Fibroblast of the conjunctiva (primary cell): ENCODE measurements around the gene SHROOM3.
A peak's percentile ranks its signal among the peaks of the same experiment; 100 is the strongest.
"Not testable (repeated sequence)": the region's sequence is repeated elsewhere in the genome, so short reads cannot be mapped to it uniquely, and the experiment has no call there.

Experiments
- DNase-seq: peaks from one replicate; pipeline ENCODE4 v3.0.0-alpha.2; 2010; ENCODE audit warnings: low read depth

SHROOM3 gene

DNA sequence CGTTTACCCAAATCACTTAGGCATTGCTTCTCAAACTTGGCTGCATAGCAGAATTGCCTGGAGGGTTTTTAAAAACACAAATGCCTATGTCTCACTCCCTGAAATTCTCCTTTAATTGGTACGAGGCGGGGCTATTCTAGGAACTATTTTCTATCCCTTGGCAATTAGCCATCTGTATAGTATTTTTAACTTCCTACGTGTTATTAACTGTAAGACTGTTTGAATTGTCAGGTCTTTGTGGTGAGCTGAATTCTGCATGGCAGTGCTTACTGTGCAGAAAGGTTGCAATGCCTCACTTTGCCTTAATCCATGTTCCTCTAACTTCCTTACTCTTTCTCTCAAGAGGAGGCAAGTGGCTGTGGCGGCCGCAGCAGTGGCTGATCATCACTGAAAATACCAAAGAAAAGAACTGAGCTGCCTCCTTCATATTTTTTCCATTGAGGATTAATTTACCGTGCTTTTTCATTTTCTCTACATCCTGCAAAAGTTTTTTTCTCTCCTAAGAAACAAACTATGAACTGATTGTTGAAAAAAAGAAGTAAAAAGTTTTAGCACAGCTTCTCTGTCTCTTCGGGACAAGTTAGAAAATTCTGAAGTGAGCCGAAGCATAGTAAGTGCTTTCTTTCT, at the start of gene SHROOM3:
Gene SHROOM3, plus strand, starts transcription at position 329 of the 627 bp plus-strand sequence. CDS start 824 bp downstream, outside the sequence.
- DNase-seq: no peak

DNA sequence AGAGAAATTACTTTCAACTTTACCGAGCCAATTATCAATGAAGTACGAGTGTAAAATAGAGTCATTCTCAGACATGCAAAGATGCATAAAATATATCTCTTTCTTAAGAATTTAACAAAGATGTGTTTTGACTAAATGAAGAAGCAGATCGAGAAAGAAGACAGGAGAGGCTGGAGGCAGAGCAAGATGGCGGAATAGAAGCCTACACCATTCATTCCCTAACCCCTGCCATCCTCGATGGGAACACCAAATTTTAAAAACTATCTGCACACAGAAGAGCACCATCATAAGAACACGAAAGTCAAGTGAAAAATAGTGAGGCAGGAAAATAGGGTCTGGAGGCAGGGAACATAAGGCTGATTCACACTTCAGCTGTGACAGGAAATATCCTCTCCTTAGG, 49.1 kb upstream of the SHROOM3 start:
- no peak for DNase-seq

DNA sequence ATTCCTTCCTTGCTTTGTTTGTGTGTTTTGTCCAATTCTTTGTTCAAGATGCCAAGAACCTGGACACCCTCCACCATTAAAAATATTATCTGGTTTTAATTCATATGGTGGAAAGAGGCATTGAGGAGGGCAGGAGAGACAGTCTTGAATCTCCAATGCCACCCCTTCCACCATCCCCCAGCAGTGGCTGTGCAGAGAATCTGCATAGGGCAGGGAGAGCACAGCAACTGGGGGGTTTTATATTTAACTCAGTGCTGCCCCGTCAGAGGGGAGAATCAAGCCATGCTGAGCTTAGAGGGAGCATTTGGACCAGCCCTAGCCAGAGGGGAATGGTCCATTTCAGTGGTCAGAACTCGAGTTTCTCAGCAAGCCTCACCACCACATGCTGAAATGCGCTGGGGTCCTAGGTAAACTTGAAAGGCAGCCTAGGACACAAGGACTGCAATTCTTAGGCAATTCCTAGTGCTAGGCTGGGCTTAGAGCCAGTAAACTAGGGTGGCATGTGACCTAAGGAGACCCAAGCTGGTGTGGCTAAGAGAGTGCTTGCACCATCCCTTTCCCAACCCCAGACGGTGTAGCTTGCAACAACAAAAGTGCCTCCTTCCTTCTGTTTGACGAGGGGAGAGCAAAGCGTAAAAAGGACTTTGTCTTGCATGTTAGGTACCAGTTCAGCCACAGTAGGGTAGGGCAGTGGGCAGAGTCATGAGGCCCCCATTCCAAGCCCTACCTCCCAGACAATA, 48.3 kb upstream of the SHROOM3 start:
- no peak for DNase-seq

DNA sequence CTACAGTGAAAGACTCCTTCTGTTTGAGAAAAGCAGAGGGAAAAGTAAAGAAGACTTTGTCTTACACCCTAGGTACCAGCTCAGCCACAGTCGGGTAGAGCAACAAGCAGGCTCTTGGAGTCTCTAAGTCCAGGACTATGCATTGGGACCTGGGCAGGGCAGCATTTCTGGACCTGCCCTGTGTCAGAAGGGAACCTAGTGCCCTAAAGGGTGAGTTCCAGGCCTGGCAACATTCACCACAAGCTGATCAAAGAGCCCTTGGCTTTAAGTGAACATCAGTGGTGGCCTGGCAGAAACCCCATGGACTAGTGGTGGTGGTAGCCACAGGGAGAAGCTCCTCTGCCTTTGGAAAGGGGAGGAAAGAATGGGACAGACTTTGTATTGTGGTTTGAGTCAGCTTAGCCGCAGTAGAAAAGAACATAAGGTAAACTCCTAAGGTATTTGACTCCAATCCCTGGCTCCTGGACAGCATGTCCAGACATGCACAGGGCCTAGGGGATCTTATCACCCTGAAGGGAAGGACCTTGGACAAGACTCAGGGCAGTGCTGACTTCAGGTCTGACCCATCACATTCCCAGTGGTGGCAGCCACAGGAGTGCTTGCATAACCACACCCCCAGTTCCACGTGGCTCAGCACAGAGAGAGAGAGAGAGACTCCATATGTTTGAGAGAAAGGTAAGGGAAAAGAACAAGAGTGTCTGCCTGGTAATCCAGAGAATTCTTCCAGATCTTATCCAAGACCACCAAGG, 46.7 kb upstream of the SHROOM3 start:
- DNase-seq: no peak

DNA sequence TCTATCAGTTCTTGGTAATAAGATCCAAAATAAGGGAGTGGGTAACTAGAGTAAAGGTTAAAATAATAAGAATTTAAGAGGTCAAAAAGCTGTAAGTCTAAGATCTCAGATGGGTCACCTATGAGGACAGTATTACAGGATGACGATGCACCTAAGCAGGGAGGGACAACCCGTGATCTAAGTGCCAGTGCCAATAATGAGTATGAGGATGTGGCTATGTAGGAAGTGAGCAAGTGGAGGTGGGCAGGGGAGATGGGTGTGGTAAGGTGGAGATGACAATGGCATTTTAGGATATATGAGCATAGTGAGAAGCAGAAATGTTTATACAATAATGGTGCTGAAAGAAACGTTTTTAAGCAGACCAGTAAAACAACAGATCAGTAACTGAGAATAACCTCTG, 33.4 kb upstream of the SHROOM3 start:
- no peak for DNase-seq

DNA sequence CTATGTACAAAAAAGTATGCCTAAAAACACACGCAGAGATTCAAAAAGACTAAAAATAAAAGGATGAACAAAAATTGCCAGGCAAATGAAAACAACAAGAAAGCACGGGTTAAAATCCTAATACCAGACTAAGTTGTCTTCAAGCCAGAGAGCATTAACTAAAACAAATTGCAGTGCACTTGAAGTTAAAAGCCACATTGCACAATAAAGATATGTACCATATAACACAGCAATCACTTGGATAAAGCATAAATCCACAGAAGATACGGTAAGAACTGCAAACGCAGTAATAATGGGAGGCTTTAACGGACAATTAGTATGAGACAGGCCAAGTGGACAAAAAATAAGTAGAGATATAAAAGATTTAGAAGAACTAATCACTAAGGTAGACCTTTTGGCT, 28.9 kb upstream of the SHROOM3 start:
- no peak for DNase-seq

DNA sequence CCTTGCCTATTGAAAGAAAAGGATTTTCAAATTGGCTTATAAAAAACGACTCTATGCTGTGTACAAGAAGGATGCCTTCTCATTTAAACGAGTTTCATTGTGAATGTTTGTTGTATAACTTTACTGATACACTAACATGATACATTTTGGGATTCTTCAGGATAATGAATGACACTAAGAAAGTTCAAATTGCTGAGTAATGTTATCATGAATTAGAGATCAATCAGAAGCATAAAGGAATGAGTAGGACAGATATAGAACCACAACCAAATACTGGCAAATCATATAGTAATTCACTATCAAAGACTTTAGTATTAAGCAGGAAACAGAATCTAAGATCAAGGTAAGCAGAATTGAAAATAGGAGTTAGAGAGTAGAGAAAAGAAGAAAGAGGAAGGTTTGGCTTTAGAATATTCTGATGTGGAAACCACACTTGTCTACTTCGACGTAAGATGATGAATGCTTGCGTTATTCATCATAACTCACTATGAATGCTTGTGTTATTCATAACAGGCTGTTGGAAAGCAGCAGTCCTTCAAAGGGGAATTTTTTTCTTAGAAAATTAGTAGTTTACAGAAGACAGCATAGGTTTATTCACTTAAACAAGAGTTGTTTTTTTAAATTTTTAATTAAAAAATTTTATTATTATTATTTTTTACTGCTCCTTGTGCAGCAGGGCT, 27.4 kb upstream of the SHROOM3 start:
- no peak for DNase-seq

DNA sequence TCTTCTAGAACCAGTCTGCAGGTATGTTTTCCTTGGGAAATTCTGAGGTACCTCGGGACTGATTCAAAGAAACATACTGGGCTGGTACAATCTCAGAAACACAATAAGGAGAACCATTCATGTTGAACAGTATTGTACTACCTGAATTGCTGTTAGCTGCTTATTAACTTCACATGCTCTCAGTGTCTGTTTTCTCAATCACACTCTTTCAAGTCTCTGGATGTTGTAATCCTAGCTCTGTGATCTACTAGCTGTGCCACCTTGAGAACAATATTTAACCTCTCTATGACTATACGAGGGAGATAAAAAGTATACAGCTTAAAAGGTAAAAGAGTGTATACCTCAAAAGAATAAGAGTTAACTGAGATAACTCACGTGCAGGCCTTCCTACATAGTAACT, 24.4 kb upstream of the SHROOM3 start:
- no peak for DNase-seq

DNA sequence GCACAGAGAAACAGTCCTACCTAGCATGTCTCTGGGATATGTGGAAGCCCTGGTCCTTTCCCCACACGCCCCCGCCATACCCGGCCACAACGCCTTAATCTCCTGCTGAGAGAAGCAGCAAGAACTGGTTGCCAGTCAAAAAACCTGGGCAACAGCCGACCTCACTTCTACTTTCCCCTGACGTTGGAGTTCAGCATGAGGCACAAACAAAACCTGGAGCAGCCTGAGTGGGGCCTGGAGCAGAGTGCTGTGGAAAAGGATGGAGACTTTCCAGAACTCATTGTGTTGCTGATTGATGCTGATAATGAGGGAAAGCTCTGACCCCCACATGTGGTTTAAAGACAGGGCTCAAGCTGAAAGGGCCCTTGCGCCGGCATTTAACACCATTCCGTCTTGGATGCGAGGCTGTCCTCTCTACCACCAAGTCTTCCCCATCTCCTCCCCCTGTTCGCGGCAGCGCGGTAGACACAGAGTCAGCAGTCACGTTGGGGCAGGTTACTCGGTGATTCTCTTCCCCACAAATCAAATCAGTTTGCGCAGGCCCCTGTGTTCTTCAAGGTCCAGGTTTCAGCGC, 14.8 kb upstream of the SHROOM3 start:
- no peak for DNase-seq

DNA sequence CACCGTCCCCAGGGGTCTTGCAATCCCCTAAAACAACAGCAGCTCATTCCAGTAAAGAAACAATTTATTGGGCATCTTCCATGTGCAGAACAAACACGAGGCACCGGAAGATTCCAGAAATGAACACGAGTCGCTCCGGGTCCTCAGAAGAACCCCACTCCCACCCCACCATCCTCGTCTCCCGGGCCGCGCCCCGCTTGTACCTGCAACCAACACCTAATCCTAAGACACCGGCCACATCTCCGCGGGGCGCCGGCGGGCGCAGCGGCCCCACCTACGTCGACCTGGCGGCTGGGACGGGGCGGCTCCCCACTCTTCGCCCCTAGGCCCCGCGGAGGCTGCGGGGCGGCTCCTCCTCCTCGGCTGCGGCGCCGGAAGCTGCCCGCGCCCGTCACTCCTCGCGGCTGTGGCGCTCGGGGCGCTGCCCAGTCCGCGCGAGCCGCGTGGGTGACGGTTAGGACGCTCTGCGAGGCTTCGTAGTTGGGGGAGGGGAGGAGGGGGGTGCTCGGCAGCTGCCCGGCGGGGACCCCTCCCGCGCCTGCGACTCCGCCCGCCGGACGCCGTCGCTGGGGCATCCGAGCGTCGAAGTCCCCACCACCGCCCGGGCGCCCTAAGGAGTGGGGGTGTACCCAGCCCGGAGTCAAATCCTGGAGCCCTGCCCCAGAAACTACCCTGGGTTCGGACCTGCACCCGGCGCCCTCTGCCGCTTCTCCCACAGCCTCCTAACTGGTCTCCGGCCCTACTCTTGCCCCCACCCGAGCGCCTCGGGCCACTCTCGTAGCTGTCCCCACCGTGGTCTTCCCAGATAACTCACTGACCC, 14.1 kb upstream of the SHROOM3 start, which contains the start of gene CCDC158:
Gene CCDC158, minus strand, starts transcription at position 380 of the 820 bp plus-strand sequence. CDS start 17,934 bp downstream, outside the sequence.
- no peak for DNase-seq

DNA sequence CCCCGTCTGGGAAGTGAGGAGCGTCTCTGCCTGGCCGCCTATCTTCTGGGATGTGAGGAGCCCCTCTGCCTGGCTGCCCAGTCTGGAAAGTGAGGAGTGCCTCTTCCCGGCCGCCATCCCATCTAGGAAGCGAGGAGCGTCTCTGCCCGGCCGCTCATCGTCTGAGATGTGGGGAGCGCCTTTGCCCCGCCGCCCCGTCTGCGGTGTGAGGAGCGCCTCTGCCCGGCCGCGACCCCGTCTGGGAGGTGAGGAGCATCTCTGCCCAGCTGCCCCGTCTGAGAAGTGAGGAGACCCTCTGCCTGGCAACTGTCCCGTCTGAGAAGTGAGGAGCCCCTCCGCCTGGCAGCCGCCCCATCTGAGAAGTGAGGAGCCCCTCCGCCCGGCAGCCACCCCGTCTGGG, 11.9 kb upstream of the SHROOM3 start:
- not testable (repeated sequence) for DNase-seq

DNA sequence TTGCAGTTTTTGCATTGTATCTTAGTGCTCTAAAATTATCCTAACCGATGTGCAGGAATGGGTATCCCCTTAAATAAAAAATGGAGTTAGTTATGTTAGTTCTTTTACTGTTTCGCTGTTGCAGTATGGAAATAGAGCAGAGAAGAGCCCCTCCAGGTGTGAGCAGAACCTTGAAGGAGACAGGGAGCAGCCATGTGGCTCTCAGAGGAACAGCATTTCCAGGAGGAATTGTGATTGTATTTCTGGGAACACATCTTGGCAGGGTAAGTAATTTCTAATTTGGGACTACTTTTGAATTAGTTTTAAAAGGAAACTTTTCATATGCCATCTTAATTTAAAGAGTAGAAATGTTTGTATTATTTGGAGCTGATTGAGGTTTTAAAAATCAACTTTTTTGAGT, 8.8 kb upstream of the SHROOM3 start:
- DNase-seq: no peak

DNA sequence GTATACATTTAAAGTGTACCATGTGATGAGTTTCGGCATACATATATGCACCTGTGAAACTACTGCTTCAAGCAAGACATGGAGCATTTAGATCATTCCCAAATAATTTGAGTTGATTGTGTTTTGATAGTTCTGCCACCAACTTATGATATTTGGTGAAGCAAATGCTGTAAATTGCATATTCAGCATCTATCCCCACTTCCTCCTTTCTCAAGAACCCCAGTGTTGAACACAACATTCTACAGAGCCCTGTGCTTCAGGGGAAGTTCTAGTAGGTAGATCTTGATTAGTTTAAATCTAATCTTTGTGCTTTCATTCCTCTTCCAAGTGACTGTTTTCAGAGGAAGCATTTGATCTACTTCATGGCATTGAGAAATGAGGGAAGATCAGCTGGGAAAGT, 5.4 kb upstream of the SHROOM3 start:
- no peak for DNase-seq

DNA sequence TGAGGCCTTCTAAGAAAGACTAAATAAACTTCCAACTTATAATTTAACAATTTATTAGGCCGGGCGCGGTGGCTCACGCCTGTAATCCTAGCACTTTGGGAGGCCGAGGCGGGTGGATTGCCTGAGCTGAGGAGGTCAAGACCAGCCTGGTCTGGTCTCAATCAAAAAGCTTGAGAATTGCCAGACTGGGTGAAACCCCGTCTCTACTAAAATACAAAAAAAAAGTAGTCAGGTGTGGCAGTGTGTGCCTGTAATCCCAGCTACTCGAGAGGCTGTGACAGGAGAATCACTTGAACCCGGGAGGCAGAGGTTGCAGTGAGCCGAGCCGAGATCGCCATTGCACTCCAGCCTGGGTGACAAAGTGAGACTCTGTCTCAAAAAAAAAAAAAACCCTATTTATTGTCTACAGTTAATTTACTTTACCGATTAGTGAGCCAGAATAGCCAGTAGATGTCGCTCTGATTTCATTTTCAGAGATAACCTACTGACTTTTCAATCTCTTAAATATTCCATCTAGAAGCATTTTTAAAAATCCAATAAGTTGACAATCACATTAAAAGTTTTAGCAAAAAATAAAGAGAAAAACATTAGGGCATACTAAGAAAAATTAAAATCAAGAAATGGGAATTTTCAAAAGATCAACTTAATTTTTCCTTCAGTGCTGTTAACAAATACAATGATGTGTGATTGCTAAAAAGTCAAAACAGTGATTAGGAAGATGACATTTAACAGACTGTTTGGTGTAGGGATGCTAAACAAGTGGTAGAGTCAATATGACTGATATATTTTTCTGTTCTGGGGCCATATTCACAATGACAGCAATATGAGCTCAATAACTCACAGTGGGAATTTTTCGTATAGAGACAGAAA, 4.3 kb upstream of the SHROOM3 start:
- DNase-seq: peak; percentile 43

DNA sequence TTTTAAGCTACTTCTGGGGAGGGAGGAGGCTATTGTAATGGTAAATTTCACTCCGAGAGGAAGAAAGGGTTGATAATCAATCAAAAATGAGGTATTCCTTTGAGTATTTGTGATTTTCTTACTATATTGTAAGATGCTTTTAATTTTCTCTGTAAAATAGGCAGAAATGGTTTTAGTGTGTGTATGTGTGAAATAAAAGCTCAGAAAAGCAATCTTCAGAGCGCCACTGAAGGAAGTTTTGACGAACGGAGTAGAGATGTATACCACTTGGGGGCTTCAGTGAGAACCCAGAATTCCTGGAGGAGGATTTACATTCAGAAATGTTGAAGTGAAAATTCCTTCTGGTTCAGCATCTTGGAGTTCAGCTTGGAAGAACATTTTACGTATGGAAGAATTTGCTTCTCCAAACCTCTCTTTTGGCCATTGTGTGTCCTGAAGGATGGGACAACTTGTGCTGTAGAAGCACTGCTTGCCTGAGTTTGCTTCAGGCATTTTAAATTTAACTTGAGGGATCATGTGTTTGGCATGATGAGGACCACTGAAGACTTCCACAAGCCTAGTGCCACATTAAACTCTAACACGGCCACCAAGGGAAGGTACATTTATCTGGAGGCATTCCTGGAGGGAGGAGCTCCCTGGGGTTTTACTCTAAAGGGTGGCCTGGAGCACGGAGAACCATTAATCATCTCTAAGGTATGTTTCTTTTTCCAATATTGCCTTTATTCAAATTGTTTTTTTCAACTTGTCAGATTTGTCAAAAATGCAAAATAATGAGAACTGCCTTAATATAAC, 695 bp downstream of the SHROOM3 start:
- no peak for DNase-seq

DNA sequence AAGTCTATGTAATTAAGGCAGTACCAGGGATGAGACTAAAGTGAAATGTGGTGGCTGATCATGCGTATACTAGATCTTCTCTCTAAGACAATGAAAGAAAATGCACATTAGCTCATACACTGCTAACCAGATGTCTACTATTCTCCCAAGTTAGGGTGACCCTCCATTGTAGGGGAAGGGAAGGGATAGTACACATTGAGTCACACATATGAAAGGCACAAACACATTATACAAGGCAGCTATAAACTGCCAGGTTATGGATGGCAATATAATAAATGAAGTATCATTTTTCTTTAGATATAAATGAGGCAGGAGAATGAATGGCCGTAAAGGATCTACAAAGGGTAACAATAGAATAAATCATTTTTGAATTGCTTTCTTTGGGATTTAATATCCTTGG, 4.5 kb downstream of the SHROOM3 start:
- no peak for DNase-seq

DNA sequence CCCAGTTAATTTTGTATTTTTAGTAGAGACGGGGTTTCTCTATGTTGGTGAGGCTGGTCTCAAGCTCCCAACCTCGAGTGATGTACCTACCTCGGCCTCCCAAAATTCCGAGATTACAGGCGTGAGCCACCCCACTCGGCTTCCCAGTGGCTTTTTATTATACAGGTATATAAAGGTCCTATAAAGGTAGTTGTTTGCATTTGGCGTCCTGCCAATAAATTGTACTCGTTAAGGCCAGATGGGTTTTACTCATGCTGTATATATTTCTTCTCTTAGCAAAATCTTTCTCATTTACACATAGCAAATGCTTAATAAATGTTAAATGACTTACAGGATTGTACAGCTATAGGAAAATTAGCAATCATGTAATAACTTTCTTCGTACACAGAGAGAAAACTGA, 6.9 kb downstream of the SHROOM3 start:
- no peak for DNase-seq

DNA sequence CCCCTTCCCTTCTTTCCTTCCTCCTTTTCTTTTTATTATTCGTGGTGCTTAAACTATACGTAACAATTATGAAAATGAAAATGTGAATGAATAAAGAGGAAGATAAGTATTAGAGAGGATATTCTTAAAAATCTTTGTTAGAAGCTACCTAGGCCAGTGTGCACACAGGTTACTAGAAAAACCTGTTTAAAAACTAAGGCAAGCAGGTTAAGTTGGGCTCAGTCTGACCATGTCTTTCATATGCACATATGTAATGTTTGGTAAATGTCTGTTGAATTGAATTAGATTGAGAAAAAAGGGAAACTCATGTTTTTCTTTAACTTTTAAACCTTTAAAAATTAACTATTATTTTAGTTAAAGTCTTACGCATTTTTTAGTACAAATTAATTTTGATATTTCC, 7.8 kb downstream of the SHROOM3 start:
- no peak for DNase-seq

DNA sequence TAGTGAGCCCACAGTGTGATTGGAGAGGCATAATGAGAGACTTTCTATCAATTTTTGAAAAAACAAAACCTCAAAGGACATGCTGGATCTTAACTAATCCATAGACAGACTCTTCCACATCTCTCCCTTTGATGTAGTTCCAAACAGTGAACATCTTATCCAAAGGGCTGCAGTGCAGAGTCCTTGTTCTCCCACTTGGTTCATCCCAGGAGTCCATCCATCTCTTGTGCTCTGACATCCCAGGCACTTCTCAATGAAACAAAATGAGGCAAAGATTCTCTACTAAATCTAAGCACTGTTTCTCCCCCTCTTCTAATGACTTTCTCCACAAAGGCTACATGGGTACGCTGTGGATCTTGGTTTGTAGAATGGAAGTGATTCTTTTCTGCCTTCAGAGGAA, 8.3 kb downstream of the SHROOM3 start:
- DNase-seq: no peak
